GM12878 (cell line): ENCODE data around the gene FOXO1. TPM values are rescaled to one million over a fixed set of nuclear protein-coding genes. Genes with fewer than 3 reads are reported as not detected.

Experiments used
- ATAC-seq: fragments of 200-7000 bp; cut with Tn5 transposase; 3 replicates; pipeline ENCODE4 v1.9.1; 2020; ENCODE audit warnings: mild to moderate bottlenecking, moderate library complexity
- BruUV-seq: library from RNA; stranded (reverse); fragments of 400-500 nt; replicated peaks from 2 replicates; lab custom pipeline; 2021; lab: Mats Ljungman, UMichigan
- CTCF ChIA-PET: fragments of 300-600 bp; sonication (Branson Sonifier 250); formaldehyde crosslinking; extraction: SDS; loops from one replicate; lab custom pipeline; 2021; ENCODE audit warnings: inconsistent platforms; lab: Yijun Ruan, JAX
- POLR2A ChIA-PET: fragments of 350-600 bp; formaldehyde crosslinking; extraction: SDS; loops from one replicate; lab custom pipeline; 2021; ENCODE audit warnings: inconsistent platforms; lab: Charles Lee
- RAD21 ChIA-PET: fragments of 300-600 bp; sonication (Branson Sonifier 250); formaldehyde crosslinking; loops from one replicate; lab custom pipeline; 2023; ENCODE audit warnings: antibody characterized with exemption; ENCODE audit not compliant: unreplicated experiment; lab: Charles Lee
- SMC1A ChIA-PET: fragments of 300-600 bp; sonication (Branson Sonifier 250); formaldehyde crosslinking; loops from one replicate; lab custom pipeline; 2023; ENCODE audit not compliant: unreplicated experiment, uncharacterized antibody; lab: Charles Lee
- DNase-seq: peaks from one replicate; pipeline ENCODE4 v3.0.0-alpha.2; 2011; ENCODE audit warnings: low read depth, low spot score
- FAIRE-seq: peaks from 3 replicates; lab custom pipeline; 2011; peaks lifted over from hg19 to GRCh38; lab: Jason Lieb, UNC
- H2AFZ ChIP-seq: 2 replicates; pipeline ENCODE4 v1.6.0; 2011; ENCODE audit warnings: low read depth, low read length, control low read depth; ENCODE audit not compliant: control insufficient read depth
- H3K27ac ChIP-seq: 2 replicates; pipeline ENCODE4 v1.5.1; 2011; ENCODE audit warnings: control low read depth; ENCODE audit not compliant: control insufficient read depth, insufficient read depth
- H3K27me3 ChIP-seq, 2 experiments: replicated peaks in 1 of 2; 2 replicates each; pipeline versions ENCODE4 v1.6.0 to v1.6.1; 2011; ENCODE audit warnings: low read length in 1 of 2; ENCODE audit not compliant: control insufficient read depth in 2 of 2, insufficient read depth in 2 of 2
- H3K36me3 ChIP-seq, 2 experiments: 2 replicates each; pipeline ENCODE4 v1.5.1; 2011; ENCODE audit warnings: low read length in 1 of 2; ENCODE audit not compliant: control insufficient read depth in 2 of 2, insufficient read depth in 2 of 2
- H3K4me1 ChIP-seq: 2 replicates; pipeline ENCODE4 v1.6.1; 2011; ENCODE audit warnings: mild to moderate bottlenecking, low read length, moderate library complexity, mixed read lengths; ENCODE audit not compliant: control insufficient read depth, insufficient read depth
- H3K4me2 ChIP-seq: 2 replicates; pipeline ENCODE4 v1.6.0; 2011; ENCODE audit warnings: control low read depth; ENCODE audit not compliant: control insufficient read depth, insufficient read depth
- H3K4me3 ChIP-seq: fragments of 200-600 bp; sonication (generic); 2 replicates; pipeline ENCODE4 v1.5.1; 2016
- H3K79me2 ChIP-seq: 2 replicates; pipeline ENCODE4 v1.6.0; 2011; ENCODE audit warnings: low read length; ENCODE audit not compliant: control insufficient read depth, insufficient read depth
- H3K9ac ChIP-seq: 2 replicates; pipeline ENCODE4 v1.8.0; 2011; ENCODE audit warnings: low read length, control low read depth, mixed read lengths; ENCODE audit not compliant: control insufficient read depth, insufficient read depth
- H3K9me3 ChIP-seq: replicated peaks from 3 replicates; pipeline ENCODE4 v1.5.1; 2011; ENCODE audit warnings: mild to moderate bottlenecking, low read length; ENCODE audit not compliant: control insufficient read depth, insufficient read depth
- H4K20me1 ChIP-seq: 2 replicates; pipeline ENCODE4 v1.6.0; 2011; ENCODE audit not compliant: control insufficient read depth, insufficient read depth
- ATF3 ChIP-seq: IDR thresholded peaks from 2 replicates; pipeline ENCODE4 v1.6.1; 2011; ENCODE audit warnings: low read depth, mild to moderate bottlenecking, low read length, moderate library complexity, borderline replicate concordance; ENCODE audit errors: extremely low read depth
- BMI1 ChIP-seq: fragments of 450-650 bp; IDR thresholded peaks from 2 replicates; pipeline ENCODE4 v1.6.1; 2016; ENCODE audit warnings: mild to moderate bottlenecking, moderate library complexity, borderline replicate concordance
- BRCA1 ChIP-seq: IDR thresholded peaks from 2 replicates; pipeline ENCODE4 v1.6.1; 2011; ENCODE audit warnings: low read depth, low read length, improper control_type of control experiment
- CBFB ChIP-seq: IDR thresholded peaks from 2 replicates; pipeline ENCODE4 v1.6.1; 2016; ENCODE audit warnings: antibody characterized with exemption, low read depth
- MYC ChIP-seq: IDR thresholded peaks from 2 replicates; pipeline ENCODE4 v1.6.1; 2011; ENCODE audit warnings: mild to moderate bottlenecking, low read length, moderate library complexity, inconsistent platforms; ENCODE audit not compliant: insufficient read depth, insufficient replicate concordance, insufficient read length, severe bottlenecking
- NFIC ChIP-seq: IDR thresholded peaks from 2 replicates; pipeline ENCODE4 v1.6.1; 2012; ENCODE audit warnings: low read depth, mild to moderate bottlenecking, inconsistent platforms, low read length, moderate library complexity
- NKRF ChIP-seq: fragments of 450-650 bp; conservative IDR thresholded peaks from 2 replicates; pipeline ENCODE4 v1.6.1; 2017; ENCODE audit warnings: mild to moderate bottlenecking, moderate library complexity
- RB1 ChIP-seq: fragments of 450-650 bp; formaldehyde crosslinking; IDR thresholded peaks from 2 replicates; pipeline ENCODE4 v1.6.1; 2017; ENCODE audit warnings: mild to moderate bottlenecking, borderline replicate concordance
- ZNF384 ChIP-seq: IDR thresholded peaks from 2 replicates; pipeline ENCODE4 v1.6.1; 2012; ENCODE audit warnings: low read depth, mild to moderate bottlenecking, low read length, improper control_type of control experiment, borderline replicate concordance
- ZSCAN29 ChIP-seq: fragments of 450-650 bp; IDR thresholded peaks from 2 replicates; pipeline ENCODE4 v1.6.1; 2017; ENCODE audit warnings: mild to moderate bottlenecking, moderate library complexity
- in situ Hi-C: fragments of 300-500 bp; cut with MboI; formaldehyde crosslinking; loops from 9 replicates; pipeline ENCODE4 v1.14.3; 2018; ENCODE audit warnings: mixed read lengths
- intact Hi-C: fragments of 100-400 bp; cut with micrococcal nuclease; formaldehyde crosslinking; loops from one replicate; pipeline ENCODE4 v1.14.2; 2022; ENCODE audit not compliant: unreplicated experiment
- polyA plus RNA-seq, 11 experiments: library from polyadenylated mRNA; depleted of rRNA in 4 of 11; unstranded in 6 of 11; stranded (reverse) in 5 of 11; fragments of >200 nt; fragmentation: Nextera tagmentation in 4 of 11; fragmentation: Illumina TruSeq in 1 of 11; extraction: Ambion mirVana in 4 of 11; extraction: Trizol in 1 of 11; gene quantifications; 1 replicate in 1 of 11; 2 replicates in 10 of 11; pipeline versions ENCODE4 v1.2.1 to v1.2.3, GENCODE V29; 2011 to 2016; ENCODE audit warnings: inconsistent platforms in 2 of 11, missing spikeins in 2 of 11, low read depth in 1 of 11
- total RNA-seq, 4 experiments: library from RNA; depleted of rRNA in 3 of 4; stranded (reverse); fragments of >200 nt in 3 of 4; fragmentation: Illumina TruSeq in 1 of 4; extraction: Trizol in 1 of 4; gene quantifications; 2 replicates each; pipeline versions ENCODE4 v1.2.1 to v1.2.3, GENCODE V29; 2013 to 2021
- TF ChIP-seq, protein P1 (sequence below): fragments of 450-650 bp; IDR thresholded peaks from 2 replicates; pipeline ENCODE4 v1.6.1; 2016; ENCODE audit warnings: mild to moderate bottlenecking

Gene FOXO1
- total and polyA plus RNA-seq, 10 of the 15 experiments (the other 5 are each of a cell fraction or from before 2014, with no cell fraction given) = 0.58 to 8.3 (median 0.88) TPM

- DNase-seq (no peak), ATAC-seq (no peak), FAIRE-seq (no peak)
- peaks cover 26% of the 10 kb centered on the region for H3K79me2 ChIP-seq
- H3K4me3 ChIP-seq = no peak overlapping the region
- H3K4me2 ChIP-seq = no peak overlapping the region
- SMC1A ChIA-PET = interaction anchor here (1.1 kb wide), 1 partner anchor 13 kb away, joined by 3 read pairs; no protein-coding TSS in a partner anchor
- no peaks in the 10 kb centered on the region for H3K36me3 ChIP-seq
- no peaks in the 10 kb centered on the region for H4K20me1 ChIP-seq
- peaks cover 13% of the 10 kb centered on the region; the same call in 2 of the 3 replicates for H3K9me3 ChIP-seq
- RAD21 ChIA-PET = interaction anchor here (0.5 kb wide), 1 partner anchor 332 kb away, joined by 3 read pairs; no protein-coding TSS in a partner anchor
- no TSS peak for BruUV-seq
- no peaks in the 10 kb centered on the region for H3K27me3 ChIP-seq
- H3K9ac ChIP-seq = no peak overlapping the region
- in situ Hi-C loops (no loop called here), intact Hi-C loops (no loop called here)
- no peak overlapping the region for H3K27ac ChIP-seq
- no peak overlapping the region for H2AFZ ChIP-seq
- POLR2A ChIA-PET = no interaction called here
- peaks cover 21% of the 10 kb centered on the region for H3K4me1 ChIP-seq
- TF ChIP-seq ZSCAN29 = no peak
- TF ChIP-seq, protein P1, sequence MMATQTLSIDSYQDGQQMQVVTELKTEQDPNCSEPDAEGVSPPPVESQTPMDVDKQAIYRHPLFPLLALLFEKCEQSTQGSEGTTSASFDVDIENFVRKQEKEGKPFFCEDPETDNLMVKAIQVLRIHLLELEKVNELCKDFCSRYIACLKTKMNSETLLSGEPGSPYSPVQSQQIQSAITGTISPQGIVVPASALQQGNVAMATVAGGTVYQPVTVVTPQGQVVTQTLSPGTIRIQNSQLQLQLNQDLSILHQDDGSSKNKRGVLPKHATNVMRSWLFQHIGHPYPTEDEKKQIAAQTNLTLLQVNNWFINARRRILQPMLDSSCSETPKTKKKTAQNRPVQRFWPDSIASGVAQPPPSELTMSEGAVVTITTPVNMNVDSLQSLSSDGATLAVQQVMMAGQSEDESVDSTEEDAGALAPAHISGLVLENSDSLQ = no peak
- no peak for TF ChIP-seq ZNF384
- no peak for TF ChIP-seq ATF3
- no peak for TF ChIP-seq MYC
- TF ChIP-seq NFIC = no peak
- no peak for TF ChIP-seq BRCA1
- TF ChIP-seq NKRF = no peak
- no peak for TF ChIP-seq BMI1
- TF ChIP-seq RB1 = no peak
- no peak for TF ChIP-seq CBFB
- CTCF ChIA-PET = interaction anchor here (0.9 to 1.4 kb wide), 3 partner anchors 19 to 46 kb away, joined by 3 to 4 read pairs (median 3); no protein-coding TSS in a partner anchor
Observed at GRCh38 chr13:40583738-40584137, 82.7 kb downstream of the FOXO1 start.
